DMS153 (cell line): ENCODE results near the gene ACTN4.

Experiments
- DNase-seq: peaks from one replicate; lab custom pipeline; 2025; lab: John Stamatoyannopoulos, UW

The ACTN4 gene

DNA sequence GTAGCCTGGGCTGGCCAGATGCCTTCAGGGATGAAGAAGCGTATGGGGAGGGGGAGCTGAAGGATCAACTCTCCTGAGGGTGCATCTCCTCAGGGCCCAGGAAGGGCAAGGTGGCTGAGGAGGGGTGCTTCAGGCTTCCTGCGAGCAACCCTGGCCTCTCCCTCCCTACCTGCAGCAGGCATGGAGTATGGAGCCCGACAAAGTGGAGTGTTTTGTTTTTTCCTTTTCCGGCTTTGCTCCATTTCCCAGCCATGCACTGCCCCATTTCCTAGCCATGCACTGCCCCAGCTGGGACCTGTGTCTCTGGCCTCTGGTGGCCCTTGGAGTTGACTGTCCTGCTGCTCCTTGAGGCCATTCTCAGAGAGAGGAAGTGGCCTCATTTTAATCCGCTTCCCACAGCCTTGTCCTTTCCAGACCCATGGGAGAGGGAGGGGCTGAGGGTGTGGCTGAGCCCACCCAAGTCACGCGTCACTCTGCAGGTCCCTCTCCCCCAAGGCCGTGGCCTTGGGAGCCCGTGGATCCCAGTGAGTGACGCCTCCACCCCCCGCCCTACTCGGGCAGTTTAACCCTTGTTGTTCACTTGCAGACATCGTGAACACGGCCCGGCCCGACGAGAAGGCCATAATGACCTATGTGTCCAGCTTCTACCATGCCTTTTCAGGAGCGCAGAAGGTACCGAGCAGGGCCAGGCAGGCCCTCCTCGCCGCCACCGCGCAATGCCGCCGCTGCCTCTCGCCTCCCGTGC, 62.4 kb downstream of the ACTN4 start:
- DNase-seq: no peak

DNA sequence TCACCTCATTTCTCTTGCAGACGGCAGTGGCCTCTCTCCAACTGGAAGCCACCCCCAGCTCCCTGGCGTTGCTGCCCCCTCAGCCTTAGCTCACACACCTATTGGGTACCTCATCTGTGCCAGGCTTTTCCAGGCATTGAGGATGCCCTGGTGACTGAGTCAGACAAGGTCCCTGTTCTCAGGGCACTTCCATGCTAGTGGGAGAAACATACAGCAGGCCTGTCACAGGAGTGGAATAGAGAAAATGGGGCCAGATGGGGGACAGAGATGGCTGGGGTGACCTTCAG, 62.9 kb downstream of the ACTN4 start:
- no peak for DNase-seq

DNA sequence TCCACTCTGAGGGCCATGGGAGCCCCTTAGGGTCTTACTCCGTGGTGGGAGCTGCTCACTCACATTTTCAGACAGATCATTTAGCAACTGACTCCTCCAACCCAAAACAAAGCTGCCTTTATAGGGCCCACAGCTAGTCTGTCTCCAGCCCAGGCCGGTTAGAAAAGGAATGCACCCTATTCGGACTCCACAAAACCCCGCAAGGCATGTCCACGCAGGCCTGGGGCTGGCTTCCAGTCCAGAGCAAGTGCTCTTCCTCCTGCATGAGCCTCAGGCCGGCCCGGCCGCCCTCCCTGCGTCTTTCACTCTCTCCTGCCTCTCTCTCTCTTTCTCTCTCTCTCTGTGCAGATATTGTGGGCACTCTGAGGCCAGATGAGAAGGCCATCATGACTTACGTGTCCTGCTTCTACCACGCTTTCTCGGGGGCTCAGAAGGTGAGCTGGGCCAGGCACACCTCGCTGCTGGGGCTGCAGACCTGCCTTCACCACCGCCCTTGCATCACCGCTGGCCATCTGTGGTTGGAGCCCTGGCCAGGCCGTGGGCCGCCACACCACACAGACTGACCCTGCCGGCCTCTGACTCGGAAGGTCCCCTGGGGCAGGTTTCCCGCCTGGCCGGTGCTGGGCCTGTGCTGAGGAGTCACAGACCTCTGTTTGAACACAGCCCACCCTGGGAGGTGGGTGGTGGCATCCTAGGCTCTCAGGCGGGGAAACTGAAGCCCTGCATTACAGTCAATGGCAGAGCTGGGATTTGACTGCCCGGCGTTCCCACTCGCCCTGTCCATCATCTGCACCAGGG, 63.7 kb downstream of the ACTN4 start:
- DNase-seq: no peak

DNA sequence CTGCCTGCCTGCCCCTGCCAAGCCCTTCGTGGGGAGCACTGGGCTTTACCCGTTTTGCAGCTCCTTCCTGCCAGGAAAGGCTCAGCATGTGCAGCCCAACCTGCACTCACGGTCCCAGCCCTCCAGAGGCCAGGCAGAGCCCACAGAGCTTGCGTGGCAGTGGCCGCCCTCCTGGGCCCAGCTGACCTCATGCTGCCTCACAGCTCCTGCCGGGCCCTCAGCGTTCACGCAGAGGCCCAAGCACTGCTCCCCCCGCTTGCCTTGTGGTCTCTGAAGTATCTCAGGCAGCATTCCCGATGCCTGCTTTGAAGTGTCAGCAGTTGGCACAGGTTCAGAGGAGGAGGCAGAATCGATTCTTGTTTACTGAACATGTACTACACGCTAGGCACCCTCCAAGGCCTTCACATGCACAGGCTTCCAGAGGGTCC, 64.3 kb downstream of the ACTN4 start:
- DNase-seq: no peak

DNA sequence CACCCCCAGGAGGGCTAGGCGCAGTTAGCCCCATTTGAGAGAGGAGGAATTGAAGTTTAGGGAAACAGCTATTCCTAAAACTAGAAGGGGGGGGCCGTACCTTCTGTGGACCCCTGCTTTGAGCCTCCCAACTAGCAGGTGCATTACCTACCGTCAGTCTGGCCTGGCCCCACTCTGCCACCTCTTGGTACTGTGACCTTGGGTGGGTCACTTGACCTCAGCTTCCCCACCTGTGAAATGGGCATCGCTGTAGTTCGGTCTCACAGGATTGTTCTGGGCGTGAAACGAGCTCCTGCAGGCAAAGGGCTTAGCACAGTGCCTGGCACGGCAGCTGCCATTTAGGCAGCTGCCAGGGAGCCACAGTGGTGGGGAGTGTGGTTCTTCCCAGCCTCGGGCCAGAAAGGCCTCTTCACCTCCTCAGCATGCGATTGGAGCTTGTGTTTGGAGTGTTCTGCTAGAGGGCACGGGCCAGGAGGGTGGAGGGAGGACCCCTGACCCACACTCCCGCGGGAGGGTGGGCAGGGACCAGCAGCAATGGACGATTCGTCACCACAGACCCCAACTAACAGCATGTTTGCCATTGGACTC, 64.8 kb downstream of the ACTN4 start:
- DNase-seq: no peak

DNA sequence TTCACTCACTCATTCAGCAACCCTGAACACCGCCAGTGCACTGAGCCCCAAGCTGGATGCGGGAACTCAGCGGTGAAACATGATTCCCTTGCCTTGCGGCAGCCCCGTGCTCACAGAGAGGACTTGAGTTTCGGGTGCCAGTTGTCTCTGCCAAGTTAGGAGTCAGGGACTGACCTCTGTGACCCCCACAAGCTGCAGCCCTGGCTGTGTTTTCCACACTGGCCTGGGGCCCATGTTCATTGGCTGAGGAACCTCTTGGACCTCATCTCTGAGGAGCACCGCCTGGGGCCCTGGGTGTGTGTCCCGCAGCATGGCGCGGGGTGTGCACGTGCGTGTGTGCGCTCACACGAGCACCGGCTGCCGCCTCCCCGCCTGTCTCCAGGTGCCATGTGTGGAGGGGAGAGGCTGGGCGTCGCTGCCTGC, 65.8 kb downstream of the ACTN4 start:
- DNase-seq: no peak

DNA sequence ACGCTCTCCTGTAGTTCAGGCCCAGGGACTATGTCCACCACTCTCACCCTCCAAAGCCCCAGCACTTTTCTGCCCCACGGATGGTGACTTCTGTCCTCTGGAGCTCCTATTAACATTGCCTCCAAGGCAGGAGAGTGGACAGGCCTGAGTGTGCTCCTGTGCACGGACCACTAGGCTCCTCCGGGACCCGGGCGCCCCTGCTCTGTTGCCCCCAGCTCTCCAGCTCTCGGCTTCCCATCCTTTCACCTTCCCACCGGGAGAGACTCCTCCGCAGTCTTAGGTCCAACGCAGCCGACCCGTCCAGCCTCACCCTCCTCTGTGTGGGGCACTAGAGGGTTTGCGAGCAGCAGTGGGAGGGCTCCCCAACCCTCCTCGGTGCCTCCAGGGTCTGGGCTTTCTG, 66.4 kb downstream of the ACTN4 start:
- DNase-seq: no peak

DNA sequence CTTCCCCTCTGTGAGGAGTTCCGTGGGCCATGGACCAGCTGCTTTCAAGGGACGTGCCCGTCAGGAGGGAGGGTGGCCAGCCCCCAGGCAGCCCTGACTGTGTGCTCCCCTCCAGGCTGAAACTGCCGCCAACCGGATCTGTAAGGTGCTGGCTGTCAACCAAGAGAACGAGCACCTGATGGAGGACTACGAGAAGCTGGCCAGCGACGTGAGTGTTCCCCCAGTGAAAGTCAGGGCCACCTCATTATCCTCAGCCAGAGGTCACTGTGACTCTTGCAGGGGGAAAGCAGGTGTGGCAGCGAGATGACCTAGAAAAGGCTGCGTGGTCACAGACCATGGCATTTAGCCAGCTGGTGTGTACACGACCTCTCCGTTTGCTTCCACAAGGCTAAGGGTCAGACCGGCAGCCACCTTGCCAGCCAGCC, 66.9 kb downstream of the ACTN4 start:
- DNase-seq: no peak

DNA sequence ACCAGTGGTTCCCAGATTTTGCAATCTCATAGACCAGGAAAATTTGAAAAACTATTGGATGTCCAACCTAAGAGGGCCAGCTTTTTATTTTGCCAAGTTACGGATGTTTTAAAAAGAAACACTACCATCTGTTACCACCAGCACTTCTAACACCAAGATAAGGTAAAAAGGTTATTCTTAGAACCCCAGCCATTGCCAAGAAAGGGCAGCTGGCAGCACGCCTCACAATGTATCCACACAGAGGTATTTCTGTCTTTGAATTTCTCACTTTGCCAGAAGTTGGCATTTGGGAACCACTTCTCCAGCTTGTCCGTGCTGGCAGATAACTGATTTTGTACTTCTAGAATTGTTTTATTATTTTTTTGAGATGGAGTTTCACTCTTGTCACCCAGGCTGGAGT, 68.1 kb downstream of the ACTN4 start:
- no peak for DNase-seq

DNA sequence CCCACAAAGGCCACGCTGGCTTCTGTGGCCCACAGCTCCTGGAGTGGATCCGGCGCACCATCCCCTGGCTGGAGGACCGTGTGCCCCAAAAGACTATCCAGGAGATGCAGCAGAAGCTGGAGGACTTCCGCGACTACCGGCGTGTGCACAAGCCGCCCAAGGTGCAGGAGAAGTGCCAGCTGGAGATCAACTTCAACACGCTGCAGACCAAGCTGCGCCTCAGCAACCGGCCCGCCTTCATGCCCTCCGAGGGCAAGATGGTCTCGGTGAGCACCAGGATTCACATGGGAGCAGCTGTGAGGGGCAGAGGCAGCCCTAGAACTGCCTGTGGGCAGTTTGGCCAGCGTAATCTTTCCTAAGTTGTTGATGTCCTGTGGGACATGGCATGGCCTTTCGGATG, 69.6 kb downstream of the ACTN4 start:
- DNase-seq: no peak

DNA sequence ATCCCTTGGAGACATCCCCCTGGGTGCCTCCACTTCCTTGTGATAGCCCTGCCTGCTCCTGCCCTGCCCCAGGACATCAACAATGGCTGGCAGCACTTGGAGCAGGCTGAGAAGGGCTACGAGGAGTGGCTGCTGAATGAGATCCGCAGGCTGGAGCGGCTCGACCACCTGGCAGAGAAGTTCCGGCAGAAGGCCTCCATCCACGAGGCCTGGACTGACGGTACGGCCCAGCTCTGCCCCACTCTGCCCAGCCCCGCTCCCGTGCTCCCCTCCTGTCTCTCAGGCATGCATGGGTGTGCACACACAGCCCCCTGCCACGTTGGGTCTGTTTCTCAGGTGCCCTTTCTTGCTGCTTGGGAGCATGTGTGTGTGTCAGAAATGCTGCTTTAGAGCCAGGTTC, 70.4 kb downstream of the ACTN4 start:
- DNase-seq: no peak

DNA sequence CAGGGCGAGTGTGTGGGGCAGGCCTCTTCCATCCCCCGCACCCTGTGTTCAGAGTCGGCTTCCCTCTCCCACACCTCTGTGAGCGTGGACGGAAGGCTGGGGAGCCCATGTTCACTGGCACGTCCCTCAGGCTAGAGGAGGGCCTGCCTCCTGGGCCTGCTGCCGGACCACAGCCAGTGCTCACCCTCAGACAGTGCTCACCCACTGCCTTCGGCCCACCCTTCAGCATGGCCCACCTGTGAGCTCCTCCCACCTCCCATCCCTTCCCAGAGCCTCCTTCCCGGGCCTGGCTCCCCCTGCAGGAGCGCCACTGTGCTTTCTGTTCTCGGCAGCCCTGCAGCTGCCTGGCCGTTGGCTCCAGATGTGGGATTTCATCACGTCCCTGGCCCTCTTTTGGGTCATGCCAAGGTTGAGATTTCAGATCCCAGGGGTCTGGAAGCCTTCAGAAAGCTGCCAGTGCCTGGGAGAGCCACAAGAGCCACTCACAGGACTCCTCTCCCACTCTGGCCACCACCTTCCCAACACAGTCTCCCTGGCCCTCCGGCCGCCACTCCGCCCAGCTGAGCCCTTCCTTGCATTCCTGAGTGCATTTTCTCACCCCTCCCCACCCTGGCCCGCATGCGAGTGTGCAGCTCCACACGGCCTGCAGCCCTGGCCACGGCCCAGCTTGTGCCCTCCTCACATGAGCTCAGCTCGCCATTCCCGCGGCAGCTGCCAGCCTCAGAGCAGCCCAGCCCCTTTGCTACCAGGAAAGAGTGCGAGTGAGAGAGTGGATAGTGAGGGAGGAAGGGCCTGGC, 71.5 kb downstream of the ACTN4 start:
- no peak for DNase-seq

DNA sequence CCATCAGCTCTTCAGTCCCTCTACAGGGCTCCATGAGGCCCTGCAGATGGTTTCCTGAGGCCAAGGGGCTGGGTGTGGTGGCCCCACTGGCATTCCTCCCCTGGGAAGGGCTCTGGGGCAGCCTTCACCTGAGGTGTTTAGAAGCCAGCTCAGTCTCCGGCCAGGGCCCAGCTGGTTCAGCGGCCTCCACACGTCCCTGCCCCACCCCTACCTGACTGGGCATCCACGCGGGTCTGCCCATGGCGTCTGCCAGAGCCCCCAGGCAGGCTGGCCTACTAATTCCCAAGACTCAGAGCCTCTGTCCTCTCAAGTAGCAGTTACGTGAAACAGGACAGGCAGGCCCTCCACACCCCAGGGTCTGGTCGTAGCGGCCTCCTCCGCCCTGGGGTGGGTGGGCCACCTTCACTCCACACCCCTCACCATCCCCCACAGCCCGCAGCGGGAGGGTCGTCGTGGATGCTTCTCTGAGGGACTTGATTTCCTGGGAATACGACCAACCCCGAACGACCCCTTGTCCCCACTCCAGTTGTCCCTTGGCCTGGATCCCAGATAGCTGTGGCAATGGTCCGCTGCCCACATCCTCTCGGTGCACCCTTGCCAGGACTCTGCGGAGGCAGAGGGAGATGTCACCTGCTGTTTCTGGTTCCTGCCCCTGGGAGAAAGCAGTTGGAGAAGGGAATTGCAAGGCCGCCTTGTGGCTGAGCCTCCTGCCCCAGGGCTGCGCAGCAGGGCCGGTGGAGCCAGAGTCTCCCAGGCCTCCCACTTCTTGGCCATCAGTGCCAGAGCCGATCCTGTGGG, 72.5 kb downstream of the ACTN4 start:
- no peak for DNase-seq

DNA sequence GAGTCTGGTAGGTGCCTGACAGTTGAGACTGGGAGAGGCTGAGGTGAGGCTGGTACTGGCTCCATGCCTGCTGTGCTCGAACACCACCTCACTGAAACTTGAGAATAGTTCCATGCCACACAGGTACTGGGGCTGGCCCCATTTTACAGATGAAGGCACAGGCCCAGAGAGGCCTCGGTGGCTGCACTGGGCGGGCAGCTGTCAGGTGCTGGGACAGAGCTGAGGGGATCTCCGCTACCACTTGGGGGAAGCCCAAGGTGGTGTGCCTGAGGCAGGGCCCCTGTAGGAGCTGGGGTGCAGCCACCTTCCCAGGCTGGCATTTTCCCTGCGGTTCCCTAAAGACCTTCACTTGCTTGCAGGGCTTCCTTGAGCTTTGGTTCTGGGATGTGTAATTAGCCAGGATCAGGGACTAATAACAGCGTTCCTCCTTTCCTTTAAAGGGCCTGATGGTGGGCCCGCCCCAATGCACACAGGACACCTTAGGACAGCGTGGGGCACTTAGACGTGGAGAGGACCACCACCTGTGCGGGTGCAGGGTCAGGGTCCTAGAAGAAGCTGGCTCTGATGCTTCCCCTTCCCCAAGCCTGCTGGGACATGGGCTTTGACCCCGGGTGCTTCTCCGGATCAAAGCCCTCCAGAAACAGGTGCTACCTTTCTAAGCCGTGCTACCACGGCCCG, 73.2 kb downstream of the ACTN4 start:
- no peak for DNase-seq

DNA sequence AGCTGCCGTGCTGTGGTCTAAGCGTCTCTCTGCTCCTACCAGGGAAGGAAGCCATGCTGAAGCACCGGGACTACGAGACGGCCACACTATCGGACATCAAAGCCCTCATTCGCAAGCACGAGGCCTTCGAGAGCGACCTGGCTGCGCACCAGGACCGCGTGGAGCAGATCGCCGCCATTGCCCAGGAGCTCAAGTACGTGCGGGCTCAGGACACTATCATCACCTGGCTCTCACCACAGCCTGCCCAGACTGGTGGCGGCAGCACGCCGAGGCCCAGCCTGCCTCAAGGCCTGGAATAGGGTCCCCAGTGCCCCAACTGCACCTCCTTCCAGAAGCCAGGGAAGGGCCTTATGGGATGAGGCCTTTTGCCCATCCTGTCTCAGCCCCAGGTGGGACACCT, 74.0 kb downstream of the ACTN4 start:
- no peak for DNase-seq

DNA sequence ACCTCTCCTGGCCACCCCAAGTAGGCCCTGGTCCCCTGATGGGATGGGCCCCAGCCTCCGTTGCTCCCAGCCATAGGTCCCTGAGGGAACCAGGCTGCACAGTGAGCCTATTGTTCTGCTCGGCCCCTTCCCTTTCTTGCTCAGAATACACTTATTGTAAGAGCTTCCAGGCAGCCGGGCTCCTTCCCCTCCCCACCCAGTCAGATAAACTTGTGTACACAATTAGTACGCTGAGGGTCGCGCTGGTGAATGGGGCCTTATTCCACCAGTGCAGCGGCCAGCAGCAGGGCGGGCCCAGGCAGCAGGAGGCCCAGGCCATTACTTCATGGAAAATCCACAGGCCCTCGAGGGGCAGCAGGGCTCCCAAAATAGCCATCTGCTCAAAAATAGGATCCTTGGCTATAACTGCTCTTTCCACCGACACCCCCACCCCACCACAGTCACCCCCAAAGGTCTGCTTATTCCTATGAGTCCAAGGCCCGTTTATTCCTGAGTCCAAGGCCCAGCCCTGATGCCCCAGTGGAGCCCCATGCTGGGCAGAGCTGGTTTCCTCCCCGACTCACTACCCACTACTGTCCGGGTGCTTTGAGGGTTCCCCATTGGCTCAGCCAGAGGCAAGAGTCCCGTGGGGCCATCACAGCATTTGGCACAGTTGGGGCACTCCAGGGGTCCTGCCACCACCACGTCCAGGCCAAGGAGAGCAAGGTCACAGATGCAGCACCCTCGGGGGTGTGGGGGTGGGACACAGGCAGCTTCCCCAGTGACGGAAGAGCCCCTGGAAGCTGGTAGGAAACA, 74.7 kb downstream of the ACTN4 start:
- DNase-seq: no peak

DNA sequence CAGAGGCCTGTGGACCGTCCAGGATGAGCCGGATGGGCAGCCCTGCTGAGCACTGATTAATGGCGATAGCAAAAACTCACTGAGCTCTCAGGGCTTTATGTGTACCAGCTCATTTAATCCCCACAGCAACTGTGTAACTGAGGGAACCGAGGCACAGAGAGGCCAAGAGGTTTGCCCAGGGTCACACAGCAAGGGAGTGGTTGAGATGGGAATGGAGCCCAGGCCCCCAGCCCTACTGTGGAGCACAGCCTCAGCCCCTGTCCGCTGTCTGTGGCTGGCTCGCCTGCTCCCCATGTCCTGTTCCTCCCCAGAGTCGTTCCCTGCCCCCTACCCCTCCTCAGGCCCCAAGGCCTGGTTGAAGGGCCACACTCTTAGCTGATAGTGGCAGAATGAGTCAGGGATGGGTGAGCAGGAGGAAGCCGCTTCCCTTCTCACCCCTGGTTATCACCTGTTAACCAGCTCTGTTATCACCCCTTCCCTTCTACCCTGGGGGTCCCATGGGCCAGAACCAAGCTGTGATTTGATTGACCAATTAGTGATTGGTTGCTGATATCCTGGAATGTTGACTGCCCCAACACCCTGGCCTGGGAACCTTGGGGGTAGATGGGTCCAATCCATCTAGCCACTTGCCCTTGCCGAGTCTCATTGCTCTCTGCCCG, 75.6 kb downstream of the ACTN4 start:
- DNase-seq: no peak

DNA sequence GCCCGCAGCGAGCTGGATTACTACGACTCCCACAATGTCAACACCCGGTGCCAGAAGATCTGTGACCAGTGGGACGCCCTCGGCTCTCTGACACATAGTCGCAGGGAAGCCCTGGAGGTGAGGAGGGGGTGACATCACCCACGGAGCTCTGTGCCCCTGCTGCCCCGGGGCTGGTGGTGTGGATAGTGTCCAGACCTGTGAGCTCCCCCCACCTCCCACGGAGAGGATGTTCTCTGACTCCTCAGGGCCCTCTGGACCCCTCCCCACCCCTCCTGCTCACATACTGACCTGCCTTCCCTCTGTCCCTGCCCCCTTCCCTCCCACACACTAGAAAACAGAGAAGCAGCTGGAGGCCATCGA, 76.1 kb downstream of the ACTN4 start:
- no peak for DNase-seq

DNA sequence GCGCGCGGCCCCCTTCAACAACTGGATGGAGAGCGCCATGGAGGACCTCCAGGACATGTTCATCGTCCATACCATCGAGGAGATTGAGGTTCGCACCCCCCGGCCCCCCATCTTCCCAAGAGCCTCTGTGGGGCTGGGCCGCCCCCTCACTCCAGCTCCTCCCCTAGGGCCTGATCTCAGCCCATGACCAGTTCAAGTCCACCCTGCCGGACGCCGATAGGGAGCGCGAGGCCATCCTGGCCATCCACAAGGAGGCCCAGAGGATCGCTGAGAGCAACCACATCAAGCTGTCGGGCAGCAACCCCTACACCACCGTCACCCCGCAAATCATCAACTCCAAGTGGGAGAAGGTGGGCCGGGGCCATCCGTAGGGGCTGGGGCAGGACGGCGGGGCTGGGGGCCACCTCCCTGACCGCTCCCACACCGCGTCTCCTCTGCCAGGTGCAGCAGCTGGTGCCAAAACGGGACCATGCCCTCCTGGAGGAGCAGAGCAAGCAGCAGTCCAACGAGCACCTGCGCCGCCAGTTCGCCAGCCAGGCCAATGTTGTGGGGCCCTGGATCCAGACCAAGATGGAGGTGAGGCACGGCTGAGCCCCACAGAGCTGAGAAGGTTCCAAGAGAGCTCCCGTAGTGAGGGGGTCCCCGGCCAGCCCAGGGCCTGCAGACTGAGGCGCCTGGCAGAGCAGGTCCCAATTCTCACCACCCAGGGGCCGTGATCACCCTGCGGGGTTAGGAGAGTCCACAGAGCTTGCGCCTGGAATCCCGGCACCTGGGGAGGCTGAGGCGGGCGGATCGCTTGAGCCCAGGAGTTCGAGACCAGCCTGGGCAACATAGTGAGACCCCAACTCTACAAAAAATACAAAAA, 76.8 kb downstream of the ACTN4 start:
- no peak for DNase-seq
